Esophagus (tissue), 2 donors: ENCODE measurements around the gene C2CD3. TPM values are rescaled to one million over a fixed set of nuclear protein-coding genes. Genes with fewer than 3 reads are reported as not detected.
A peak's percentile ranks its signal among the peaks of the same experiment; 100 is the strongest.

Experiments
- H3K27ac ChIP-seq, 2 donors: one replicate each; pipeline ENCODE4 v1.5.1; 2013; ENCODE audit warnings: low read depth in 2 of 2, mild to moderate bottlenecking in 2 of 2, inconsistent platforms in 1 of 2, low read length in 1 of 2, moderate library complexity in 1 of 2
- H3K27me3 ChIP-seq, 2 donors: one replicate each; pipeline ENCODE4 v1.6.1; 2013; ENCODE audit warnings: low read length in 2 of 2, control low read depth in 1 of 2, mild to moderate bottlenecking in 1 of 2; ENCODE audit not compliant: insufficient read depth in 2 of 2, control insufficient read depth in 1 of 2
- H3K36me3 ChIP-seq, 2 donors: one replicate each; pipeline ENCODE4 v1.6.1; 2013; ENCODE audit warnings: low read length in 1 of 2; ENCODE audit not compliant: control insufficient read depth in 2 of 2, insufficient read depth in 2 of 2
- H3K4me1 ChIP-seq, 2 donors: one replicate each; pipeline ENCODE4 v1.6.1; 2013; ENCODE audit warnings: low read length in 1 of 2; ENCODE audit not compliant: control insufficient read depth in 2 of 2, insufficient read depth in 2 of 2
- H3K4me3 ChIP-seq, 2 donors: one replicate each; pipeline ENCODE4 v1.5.1; 2013; ENCODE audit warnings: low read length in 2 of 2, mild to moderate bottlenecking in 2 of 2, low read depth in 1 of 2, moderate library complexity in 1 of 2
- H3K9me3 ChIP-seq, 2 donors: one replicate each; pipeline ENCODE4 v1.6.1; 2013; ENCODE audit warnings: mild to moderate bottlenecking in 2 of 2, low read depth in 1 of 2, low read length in 1 of 2, moderate library complexity in 1 of 2; ENCODE audit not compliant: control insufficient read depth in 2 of 2, insufficient read depth in 1 of 2
- WGBS, 2 donors: extraction: QIAGEN DNeasy Blood & Tissue Kit; methylation state at CpG; one replicate each; pipeline ENCODE4 v1.1.7; 2013; 5-methylcytosine and 5-hydroxymethylcytosine counted together
- polyA plus RNA-seq, 2 donors: library from polyadenylated mRNA; stranded (reverse); fragments of 200-250 nt; gene quantifications; one replicate each; pipeline ENCODE4 v1.2.3, GENCODE V29; 2013
- donor health status: healthy with polysubstance abuse.
- donor health status: Bipolar disorder and iron deficiency.

C2CD3 gene
- polyA plus RNA-seq, 2 donors: 5.4 to 6.4 TPM

- 37 to 71% methylated on average over 1 of the region's 1 CpG for WGBS, 2 donors
- H3K4me1 ChIP-seq: peaks cover 0 to 2% of the 10 kb centered on the region in 2 donors
- H3K4me3 ChIP-seq: no peak overlapping the region
- no peaks in the 10 kb centered on the region for H3K9me3 ChIP-seq
- peaks cover 14 to 20% of the 10 kb centered on the region in 2 donors for H3K36me3 ChIP-seq
- no peak overlapping the region for H3K27ac ChIP-seq
- H3K27me3 ChIP-seq: no peaks in the 10 kb centered on the region
Observed at GRCh38 chr11:74035264-74035663, 135.5 kb downstream of the C2CD3 start.

DNA sequence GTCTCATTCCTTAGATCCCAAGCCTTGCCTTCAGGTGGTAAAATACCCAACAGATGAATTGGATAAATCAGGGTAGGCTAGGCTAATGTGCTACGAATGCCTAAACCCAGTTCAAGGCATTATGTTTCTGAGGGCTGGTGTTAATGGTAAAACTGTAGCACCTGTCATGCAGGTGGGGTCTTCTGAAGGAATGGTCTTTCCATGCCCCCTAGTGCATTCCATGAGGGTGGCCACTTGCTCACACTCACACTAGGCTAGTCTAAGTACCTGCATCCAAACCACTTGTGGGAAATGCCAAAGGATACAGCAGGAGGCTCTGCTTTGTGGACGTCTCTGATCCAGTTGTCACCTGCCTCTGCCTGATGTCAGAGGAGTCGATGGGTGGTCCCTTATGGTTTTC, 137.8 kb downstream of the C2CD3 start:
- H3K36me3 ChIP-seq: peaks cover 14 to 17% of the 10 kb centered on the region in 2 donors
- no peak overlapping the region for H3K4me3 ChIP-seq
- H3K27ac ChIP-seq: no peak overlapping the region
- peaks cover 0 to 2% of the 10 kb centered on the region in 2 donors for H3K4me1 ChIP-seq
- no peaks in the 10 kb centered on the region for H3K27me3 ChIP-seq
- 92 to 94% methylated on average over 3 of the region's 3 CpGs for WGBS, 2 donors
- no peaks in the 10 kb centered on the region for H3K9me3 ChIP-seq

DNA sequence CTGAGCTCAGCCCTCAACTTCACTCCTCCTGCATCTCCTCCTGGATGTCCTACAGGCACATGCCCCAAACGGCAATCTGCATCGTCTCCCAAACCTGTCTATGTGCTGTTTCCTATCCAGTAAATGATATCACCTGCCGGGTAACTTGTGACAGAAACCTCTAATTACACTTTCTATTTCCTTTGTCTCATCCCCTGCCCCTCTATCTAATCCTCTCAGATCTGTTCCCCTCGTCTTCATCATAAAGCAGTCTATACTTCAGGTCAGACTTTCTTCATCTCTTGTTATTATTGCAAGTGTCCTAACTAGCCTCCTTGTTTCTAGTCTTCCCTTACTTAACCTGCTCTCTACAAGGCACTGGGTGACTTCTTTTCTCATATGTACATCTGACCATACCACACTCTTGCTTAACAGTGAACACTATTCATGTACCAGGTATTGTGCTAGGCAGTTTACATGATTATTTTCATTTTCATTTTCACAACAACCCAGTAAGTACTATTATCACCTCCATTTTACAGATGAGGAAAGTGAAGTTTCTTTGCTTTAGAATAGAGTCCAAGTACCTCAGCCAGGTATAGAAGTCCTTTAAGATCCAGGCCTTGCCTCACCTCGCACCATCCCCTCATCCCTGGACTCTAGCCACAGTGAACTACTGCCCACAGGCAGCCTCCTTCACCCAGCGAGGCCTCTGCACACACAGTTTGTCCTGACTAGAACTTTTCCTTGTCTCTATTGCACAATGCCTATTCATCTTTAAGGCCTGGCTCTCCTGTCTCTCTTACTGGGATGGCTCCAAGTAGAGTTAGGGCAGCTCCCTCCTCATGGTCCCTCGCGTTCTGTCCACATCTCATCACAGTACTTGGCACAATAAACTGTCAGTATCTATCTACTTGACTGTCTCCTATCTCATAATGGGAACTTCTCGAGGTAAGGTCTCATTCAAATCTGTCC, 139.8 kb downstream of the C2CD3 start:
- peaks cover 0 to 2% of the 10 kb centered on the region in 2 donors for H3K4me1 ChIP-seq

GRCh38 chr11:74025467-74026166, 145.2 kb downstream of the C2CD3 start:
- Histone ChIP-seq H3K4me1 (no peaks in the 10 kb centered on the region), H3K36me3 (peaks cover 0 to 4% of the 10 kb centered on the region in 2 donors), H3K9me3 (no peaks in the 10 kb centered on the region), H3K27ac (no peak overlapping the region), H3K27me3 (no peaks in the 10 kb centered on the region), H3K4me3 (no peak overlapping the region)
- WGBS, 2 donors: 83 to 85% methylated on average over 7 of the region's 7 CpGs

More for the DNA sequence above, 139.8 kb downstream of the C2CD3 start:
- Histone ChIP-seq H3K9me3 (no peaks in the 10 kb centered on the region), H3K4me3 (no peak overlapping the region), H3K27me3 (no peaks in the 10 kb centered on the region), H3K27ac (no peak overlapping the region), H3K36me3 (peaks cover 17% of the 10 kb centered on the region in 2 donors)
- WGBS, 2 donors: 84 to 86% methylated on average over 9 of the region's 9 CpGs

- H3K4me1 ChIP-seq: no peaks in the 10 kb centered on the region
- H3K9me3 ChIP-seq: no peaks in the 10 kb centered on the region
- 60 to 66% methylated on average over 2 of the region's 2 CpGs for WGBS, 2 donors
- H3K27ac ChIP-seq: no peak overlapping the region
- no peaks in the 10 kb centered on the region for H3K27me3 ChIP-seq
- peaks cover 0 to 4% of the 10 kb centered on the region in 2 donors for H3K36me3 ChIP-seq
- H3K4me3 ChIP-seq: no peak overlapping the region
Observed at GRCh38 chr11:74024261-74025029, 146.4 kb downstream of the C2CD3 start.

- Histone ChIP-seq H3K36me3 (peaks cover 0 to 4% of the 10 kb centered on the region in 2 donors), H3K4me1 (peaks cover 4 to 6% of the 10 kb centered on the region in 2 donors), H3K4me3 (no peak overlapping the region), H3K27me3 (no peaks in the 10 kb centered on the region), H3K9me3 (no peaks in the 10 kb centered on the region), H3K27ac (no peak overlapping the region)
Observed at GRCh38 chr11:74023276-74023675, 147.5 kb downstream of the C2CD3 start.

DNA sequence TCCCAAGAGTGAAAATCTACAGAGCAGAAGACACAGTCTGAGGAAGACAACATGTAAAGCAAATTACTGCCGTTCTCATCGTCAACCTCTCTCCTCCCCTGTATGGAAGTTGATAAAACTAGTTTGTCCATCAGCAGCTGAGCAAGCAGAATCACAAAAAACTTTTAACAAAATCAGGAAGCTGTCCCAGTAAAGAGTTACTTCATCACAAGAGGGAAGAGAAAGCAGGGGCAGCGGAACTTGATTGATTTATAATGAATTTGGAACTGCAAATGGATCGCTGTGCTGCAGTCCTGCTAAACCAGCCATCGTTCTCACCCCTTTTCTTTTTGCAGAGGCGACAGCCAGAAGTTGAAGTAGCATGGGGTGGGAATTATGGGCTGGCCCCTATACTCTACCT, 148.3 kb downstream of the C2CD3 start:
- H3K36me3 ChIP-seq: no peaks in the 10 kb centered on the region
- WGBS, 2 donors: 92% methylated on average over 6 of the region's 6 CpGs
- H3K27ac ChIP-seq: no peak overlapping the region
- H3K27me3 ChIP-seq: no peaks in the 10 kb centered on the region
- H3K9me3 ChIP-seq: no peaks in the 10 kb centered on the region
- H3K4me1 ChIP-seq: peaks cover 6% of the 10 kb centered on the region in 2 donors
- no peak overlapping the region for H3K4me3 ChIP-seq

DNA sequence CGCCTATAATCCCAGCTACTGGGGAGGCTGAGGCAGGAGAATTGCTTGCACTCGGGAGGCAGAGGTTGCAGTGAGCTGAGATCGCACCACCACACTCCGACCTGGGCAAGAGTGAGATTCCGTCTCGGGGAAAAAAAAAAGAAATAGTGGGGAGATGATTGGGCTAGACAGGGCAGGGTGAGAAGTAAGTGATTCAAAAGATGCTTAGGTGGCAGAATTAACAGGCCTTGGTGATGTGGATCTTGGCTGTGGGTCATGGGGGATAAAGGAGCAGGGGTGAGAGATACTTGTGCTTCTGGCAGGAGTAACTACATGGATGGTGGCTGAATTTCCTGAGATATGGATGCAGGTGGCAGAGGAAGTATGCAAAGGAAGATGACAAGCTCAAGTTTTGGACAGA, 148.8 kb downstream of the C2CD3 start:
- H3K27me3 ChIP-seq: no peaks in the 10 kb centered on the region
- 96 to 98% methylated on average over 6 of the region's 6 CpGs for WGBS, 2 donors
- no peak overlapping the region for H3K4me3 ChIP-seq
- peaks cover 6% of the 10 kb centered on the region in 2 donors for H3K4me1 ChIP-seq
- H3K36me3 ChIP-seq: no peaks in the 10 kb centered on the region
- no peaks in the 10 kb centered on the region for H3K9me3 ChIP-seq
- no peak overlapping the region for H3K27ac ChIP-seq

DNA sequence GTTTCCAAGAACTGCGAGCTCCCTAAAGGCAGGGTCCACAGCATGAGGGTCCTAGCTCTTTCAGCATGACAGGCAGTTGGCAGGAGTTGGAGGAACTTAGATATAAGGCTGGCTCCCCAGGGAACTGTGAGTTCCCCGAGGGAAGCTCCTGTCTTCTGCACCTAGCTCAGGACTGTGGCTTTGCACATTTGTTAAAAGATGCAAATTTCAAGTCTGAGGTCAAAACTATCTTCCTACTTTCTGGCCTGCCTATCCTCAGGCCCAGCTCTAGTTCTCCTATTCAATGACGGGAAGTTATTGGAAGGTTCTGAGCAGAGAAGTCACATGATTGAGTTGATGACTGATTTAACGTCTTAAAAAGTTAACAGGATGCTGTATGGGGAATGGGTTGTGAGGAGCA, 150.3 kb downstream of the C2CD3 start:
- peak overlapping the region in 1 of 2 donors; percentile 16 for H3K27ac ChIP-seq
- 76 to 77% methylated on average over 4 of the region's 4 CpGs for WGBS, 2 donors

More for the DNA sequence above, 150.3 kb downstream of the C2CD3 start:
- Histone ChIP-seq H3K36me3 (peaks cover 0 to 3% of the 10 kb centered on the region in 2 donors), H3K4me3 (no peak overlapping the region), H3K4me1 (peaks cover 6% of the 10 kb centered on the region in 2 donors), H3K9me3 (no peaks in the 10 kb centered on the region), H3K27me3 (no peaks in the 10 kb centered on the region)
